ENCODE data around the gene SLC19A2.

GRCh38 chr1:169473347-169473746 lies 12.4 kb downstream of the SLC19A2 start:
- TF ChIP-seq CTCF (IDR thresholded peaks at IDR 0.05), result no peak
- TF ChIP-seq POLR2A (IDR thresholded peaks at IDR 0.05), result no peak
